ENCODE measurements around the gene STAT5A. TPM values are rescaled to one million over a fixed set of nuclear protein-coding genes. Genes with fewer than 3 reads are reported as not detected.

The STAT5A gene
- total and polyA plus RNA-seq, 9 of the 15 experiments (the other 6 are each of a cell fraction or from before 2014, with no cell fraction given): 79.9 to 415 (median 196) TPM

- peak; percentile 74 to 82 for TF ChIP-seq MLLT1 (IDR thresholded peaks at IDR 0.05)
Measured at GRCh38 chr17:42316755-42317154, 28.5 kb downstream of the STAT5A start (continued).

- Histone ChIP-seq H3K27me3 (ENCODE audit: control insufficient read depth in 2 of 2, insufficient read depth in 2 of 2, low read length in 2 of 2) (no peaks in the 10 kb centered on the region), H3K9me3 (replicated peaks; ENCODE audit: control insufficient read depth, insufficient read depth, low read depth, low read length) (no peaks in the 10 kb centered on the region), H3K27ac (ENCODE audit: extremely low read depth, low read depth, low read length) (peak overlapping the region; percentile 100), H4K20me1 (replicated peaks; ENCODE audit: control insufficient read depth, insufficient read depth, low read length) (no peaks in the 10 kb centered on the region), H2AFZ (ENCODE audit: low read depth, low read length) (no peak overlapping the region), H3K4me3 (peak overlapping the region; percentile 17; the same call in 1 of the 2 replicates), H3K79me2 (ENCODE audit: control insufficient read depth, insufficient read depth, low read length) (peaks cover 75% of the 10 kb centered on the region), H3K4me2 (ENCODE audit: insufficient read depth, low read length) (peak overlapping the region; percentile 100), H3K4me1 (replicated peaks in 1 of 2; ENCODE audit: control insufficient read depth in 2 of 2, insufficient read depth in 2 of 2, low read length in 2 of 2) (peaks cover 88 to 89% of the 10 kb centered on the region in 2 experiments), H3K36me3 (ENCODE audit: control insufficient read depth, insufficient read depth, low read length) (peaks cover 77% of the 10 kb centered on the region), H3K9me1 (ENCODE audit: control insufficient read depth, insufficient read depth, low read length) (no peaks in the 10 kb centered on the region), H3K9ac (ENCODE audit: insufficient read depth in 1 of 2, low read depth in 2 of 2, low read length in 2 of 2) (peak overlapping the region; percentile 83 to 100; a peak in 3 of 4 replicates)
- ATAC-seq: no peak
- BruUV-seq (replicated peaks): no TSS peak
- WGBS (ENCODE audit: insufficient coverage, low coverage, missing lambda C conversion rate): 6% methylated on average over 5 of the region's 5 CpGs
- intact Hi-C loops (cut with micrococcal nuclease) (loop anchor here (5.0 to 10.0 kb wide), 2 partner anchors 93 to 295 kb away; partner anchors contain the start of gene NKIRAS2), in situ Hi-C loops (cut with MboI) (no loop called here)
- ChIA-PET CTCF (ENCODE audit: low intra/inter-chr PET ratio) (no interaction called here), POLR2A (interaction anchor here (0.6 to 2.5 kb wide), 8 partner anchors 11 to 1051 kb away, joined by 3 to 6 read pairs (median 3); no protein-coding TSS in a partner anchor)
- peak; percentile 78 for FAIRE-seq
- DNase-seq (ENCODE audit: extremely low read depth in 1 of 4, low spot score in 3 of 4): peak in 1 of 4 experiments; percentile 77
- TF ChIP-seq MYC (IDR thresholded peaks at IDR 0.05; ENCODE audit: low read depth, low read length): peak; percentile 96
- no peak for TF ChIP-seq MYC (CRISPR knock-in tag; IDR thresholded peaks at IDR 0.05; ENCODE audit: borderline replicate concordance, low read depth)
- no peak for TF ChIP-seq PHB2 (IDR thresholded peaks at IDR 0.05; ENCODE audit: low read depth)
- no peak for TF ChIP-seq YBX1 (IDR thresholded peaks at IDR 0.05)
- TF ChIP-seq PHTF2 (CRISPR knock-in tag; IDR thresholded peaks at IDR 0.05): no peak
- peak; percentile 20; the same call in 1 of the 2 replicates for TF ChIP-seq HDAC2 (IDR thresholded peaks at IDR 0.05)
- peak; percentile 91 to 93 for TF ChIP-seq MNT (conservative IDR thresholded peaks at IDR 0.05)
- no peak for TF ChIP-seq JUND (IDR thresholded peaks at IDR 0.05; ENCODE audit: borderline replicate concordance, low read depth, low read length)
- peak; percentile 22; the same call in 1 of the 3 replicates for TF ChIP-seq JUND (tag; IDR thresholded peaks at IDR 0.05; ENCODE audit: borderline replicate concordance, low read depth, low read length)
- TF ChIP-seq RHOXF2B (CRISPR knock-in tag; conservative IDR thresholded peaks at IDR 0.05): 0 out of 2 replicates have a peak, but pooled peaks have one; percentile 74
- no peak for TF ChIP-seq SMARCA5 (IDR thresholded peaks at IDR 0.05)
- TF ChIP-seq KAT2B (IDR thresholded peaks at IDR 0.05; ENCODE audit: low read depth, low read length): no peak
- peak; percentile 19; the same call in 1 of the 2 replicates for TF ChIP-seq HDAC8 (tag; IDR thresholded peaks at IDR 0.05)
- TF ChIP-seq ELF4 (CRISPR knock-in tag; IDR thresholded peaks at IDR 0.05): no peak
- no peak for TF ChIP-seq FOSL1 (tag; conservative IDR thresholded peaks at IDR 0.05)
Measured at GRCh38 chr17:42317266-42317845, 29.1 kb downstream of the STAT5A start.

All from K562 (cell line).